Measurements from ENCODE around the gene INPP5K.
"Not testable (repeated sequence)": the region's sequence is repeated elsewhere in the genome, so short reads cannot be mapped to it uniquely, and the experiment has no call there.

Gene INPP5K

GRCh38 chr17:1516388-1517161 is at the start of gene INPP5K:
Gene INPP5K, minus strand, starts transcription at chr17:1516612. Its CDS starts 113 bp downstream, at chr17:1516499.
- DNase-seq (ENCODE audit: low spot score): peak; percentile 100

DNA sequence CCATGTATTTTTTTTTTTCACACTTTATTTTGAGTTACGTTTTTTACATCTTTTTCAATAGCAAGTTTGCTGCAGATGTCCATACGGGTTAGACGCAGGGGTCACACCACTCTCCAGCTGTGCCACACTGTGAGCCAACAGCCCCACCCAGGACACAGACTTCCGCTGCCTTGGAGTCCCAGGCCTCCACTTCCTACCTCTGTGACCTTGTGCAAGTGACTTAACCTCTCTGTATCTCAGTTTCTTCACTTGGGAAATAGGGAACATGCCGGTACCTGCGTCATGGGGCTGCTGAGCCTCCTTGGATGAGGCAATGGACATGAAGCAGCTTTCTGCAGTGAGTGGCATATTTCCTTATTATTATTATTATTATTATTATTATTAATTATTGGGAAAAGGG is 49.5 kb upstream of the INPP5K start:
- no peak for DNase-seq (ENCODE audit: low spot score)

DNA sequence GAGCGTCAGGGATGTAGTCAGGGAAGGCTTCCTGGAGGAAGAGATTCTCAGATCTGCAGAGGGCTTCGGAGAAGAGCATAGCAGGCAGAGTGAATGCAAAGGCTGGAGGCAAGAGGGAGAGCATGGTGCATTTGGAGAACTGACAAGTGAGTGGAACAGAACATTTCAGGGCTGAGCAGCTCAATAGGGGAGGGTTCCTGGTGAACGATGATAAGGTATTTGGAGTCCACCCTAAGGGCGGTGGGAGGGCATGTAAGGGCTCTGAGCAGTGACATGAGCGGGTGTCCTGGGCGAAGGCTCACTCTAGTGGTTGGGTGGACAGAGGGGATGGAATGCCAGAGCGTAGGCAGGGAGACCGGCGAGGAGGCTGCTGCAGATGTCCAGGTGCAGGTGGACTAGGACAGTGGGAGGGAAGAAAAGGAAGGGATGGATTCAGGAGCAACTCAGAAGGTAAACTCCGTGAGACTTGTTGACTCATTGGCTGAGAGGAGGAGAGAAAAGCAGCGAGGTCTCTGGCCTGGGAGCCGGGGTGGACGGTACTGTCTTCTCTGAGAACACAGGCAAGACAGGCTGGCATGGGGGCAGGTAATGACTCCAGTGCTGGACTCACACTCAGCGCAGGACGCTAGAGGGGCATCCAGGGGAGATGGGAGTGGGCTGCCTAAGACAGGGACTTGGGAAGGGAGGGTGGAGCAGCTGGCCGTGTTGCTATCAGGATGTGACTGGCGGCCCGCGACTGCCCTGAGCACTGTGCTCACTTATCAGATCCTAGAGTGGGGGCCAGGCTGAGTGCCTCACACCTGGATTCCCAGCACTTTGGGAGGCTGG is 47.6 kb upstream of the INPP5K start:
- no peak for DNase-seq (ENCODE audit: low spot score)

GRCh38 chr17:1563471-1563785 is 47.0 kb upstream of the INPP5K start:
- DNase-seq (ENCODE audit: low spot score): not testable (repeated sequence)

DNA sequence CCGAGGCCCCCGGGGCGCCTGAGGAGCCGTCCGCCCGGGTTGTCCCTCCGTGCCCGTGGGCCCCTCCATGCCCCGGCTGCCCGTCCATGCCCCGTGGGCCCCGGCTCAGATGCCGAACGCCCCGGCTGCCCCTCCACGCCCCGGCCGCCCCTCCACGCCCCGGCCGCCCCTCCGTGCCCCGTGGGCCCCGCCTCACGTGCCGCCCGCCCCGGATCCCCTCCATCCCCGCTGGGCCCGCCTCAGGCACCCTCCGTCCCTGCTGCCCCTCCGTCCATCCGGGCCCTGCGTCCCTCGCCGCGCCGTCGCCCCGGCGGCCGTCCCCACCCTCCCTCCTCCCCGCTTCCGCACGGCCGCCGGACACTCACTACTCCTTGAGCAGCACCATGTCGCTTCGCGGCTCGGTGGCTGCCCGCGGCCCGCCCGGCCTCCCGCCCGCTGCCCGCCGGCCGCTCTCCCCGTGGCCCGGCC is 45.8 kb upstream of the INPP5K start:
- DNase-seq (ENCODE audit: low spot score): peak; percentile 78

DNA sequence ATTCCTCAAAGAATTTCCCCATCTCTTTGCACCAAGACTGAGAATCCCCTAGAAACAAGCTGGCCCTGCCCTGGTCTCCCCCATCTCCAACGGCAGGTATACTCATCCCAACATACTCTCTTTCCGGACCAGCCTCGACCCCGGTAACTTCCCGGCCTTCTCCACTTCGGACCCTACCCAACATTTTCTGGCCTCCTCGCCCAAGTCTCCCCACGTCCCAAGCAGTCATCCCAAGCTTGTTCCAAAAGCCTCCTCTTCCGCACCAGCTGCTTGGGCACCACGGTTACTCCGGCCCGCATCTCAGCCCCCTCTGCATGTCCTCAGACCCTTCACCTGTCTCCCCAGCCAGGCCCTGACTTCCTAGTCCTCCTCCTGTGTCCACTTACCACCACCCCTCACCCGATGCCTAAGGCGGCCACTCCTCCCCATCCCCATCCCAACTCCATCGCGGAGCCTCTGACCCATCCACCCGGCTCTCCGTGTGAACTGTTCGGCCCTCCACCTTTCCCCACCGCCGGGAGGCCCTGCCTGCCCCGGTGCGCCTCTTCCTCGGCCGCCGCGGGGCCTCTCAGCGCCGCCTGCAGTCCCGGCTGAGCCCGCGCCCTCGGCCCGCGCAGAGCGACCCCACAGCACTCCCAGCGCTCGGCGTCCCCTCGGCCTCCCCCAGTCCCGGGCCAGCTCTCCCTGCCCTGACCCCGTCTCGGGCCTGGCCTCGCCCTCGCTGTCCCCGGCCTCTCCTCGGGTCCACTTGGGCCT is 45.2 kb upstream of the INPP5K start:
- peak; percentile 71 for DNase-seq (ENCODE audit: low spot score)

GRCh38 chr17:1560858-1561355 is 44.5 kb upstream of the INPP5K start:
- DNase-seq (ENCODE audit: low spot score): no peak

DNA sequence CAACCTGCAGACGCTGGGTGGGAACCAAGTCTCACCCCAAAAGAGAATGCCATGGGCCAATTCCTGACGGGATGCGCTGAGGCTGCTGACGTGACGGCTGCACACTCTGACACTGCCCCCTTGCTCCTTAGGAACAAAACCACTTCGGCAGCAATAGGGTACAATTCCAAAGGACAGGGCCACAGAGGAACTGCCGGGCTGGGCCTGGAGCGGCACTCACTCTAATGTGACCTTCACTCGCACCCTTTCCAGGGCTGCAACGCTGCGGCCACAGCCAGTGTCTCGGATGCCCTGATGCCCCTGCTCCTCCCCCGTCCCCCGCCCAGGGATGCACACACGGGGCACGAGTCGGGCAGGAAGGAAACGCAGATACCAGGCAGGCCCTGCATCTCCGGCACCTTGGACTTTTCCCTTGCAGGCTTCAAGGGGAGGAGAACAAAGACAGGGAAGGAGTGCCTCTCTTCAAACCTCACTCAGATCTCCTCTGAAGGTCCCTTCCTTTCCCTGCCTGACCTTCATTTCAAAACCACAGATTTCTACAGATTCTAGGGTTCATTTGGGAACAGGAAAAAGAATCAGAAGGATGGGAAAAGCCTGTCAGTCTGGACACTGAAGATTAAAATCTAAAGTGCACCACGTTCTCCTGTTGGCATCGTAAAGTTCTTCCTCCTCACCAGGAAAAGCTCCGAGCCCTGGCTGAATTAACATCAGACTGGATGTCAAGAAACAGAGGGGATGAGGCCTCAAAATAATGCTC is 43.9 kb upstream of the INPP5K start:
- no peak for DNase-seq (ENCODE audit: low spot score)

DNA sequence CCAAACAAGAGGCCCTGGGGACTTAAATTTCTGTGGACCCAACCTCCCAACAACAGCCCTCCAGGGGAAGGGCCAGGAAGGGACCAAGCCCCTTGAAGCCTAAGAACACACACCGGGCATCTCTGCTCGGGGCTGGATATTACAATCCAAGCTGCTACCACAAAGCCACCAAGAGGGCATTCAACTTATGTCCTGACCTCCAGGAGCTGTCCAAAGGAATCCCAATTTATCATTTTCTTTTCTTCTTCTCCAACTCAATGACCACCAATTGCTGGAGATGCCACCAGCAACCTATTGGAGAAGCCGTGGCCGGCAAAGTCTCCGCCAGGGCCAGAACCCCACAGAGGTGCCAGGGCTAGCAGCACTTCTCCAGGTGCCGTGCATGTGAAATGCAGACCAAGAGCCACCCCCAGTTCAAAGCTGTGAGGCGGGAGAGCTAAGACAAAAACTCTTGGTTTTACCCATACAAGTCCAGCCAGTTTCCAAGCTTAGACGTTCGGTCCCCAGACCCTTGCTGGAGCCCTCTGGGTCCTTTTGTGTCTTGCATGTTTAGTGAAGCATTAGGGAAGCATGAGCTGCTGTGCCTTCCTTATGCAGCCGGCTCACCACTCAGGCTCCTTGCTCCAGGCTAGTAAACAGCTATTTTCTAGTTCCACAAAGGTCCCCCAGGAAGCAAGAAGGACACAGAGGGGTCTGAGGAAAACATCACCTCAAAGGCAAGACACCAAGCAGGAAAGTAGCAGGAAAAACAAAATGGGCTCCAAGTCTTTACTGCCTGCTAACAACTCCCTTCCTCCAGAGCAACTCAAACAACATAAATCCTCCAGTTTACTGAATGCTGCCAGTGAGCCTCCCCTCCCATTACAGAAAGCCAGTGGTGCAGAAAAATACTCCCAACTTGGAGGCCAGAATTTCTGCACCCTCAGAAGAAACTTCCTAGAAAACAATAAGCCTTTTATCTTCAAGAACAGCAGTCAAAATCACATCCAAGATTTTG is 42.9 kb upstream of the INPP5K start:
- DNase-seq (ENCODE audit: low spot score): no peak

GRCh38 chr17:1558401-1558800 is 42.0 kb upstream of the INPP5K start:
- no peak for DNase-seq (ENCODE audit: low spot score)

- DNase-seq (ENCODE audit: low spot score): no peak
Measured at GRCh38 chr17:1557355-1558095, 41.1 kb upstream of the INPP5K start.

DNA sequence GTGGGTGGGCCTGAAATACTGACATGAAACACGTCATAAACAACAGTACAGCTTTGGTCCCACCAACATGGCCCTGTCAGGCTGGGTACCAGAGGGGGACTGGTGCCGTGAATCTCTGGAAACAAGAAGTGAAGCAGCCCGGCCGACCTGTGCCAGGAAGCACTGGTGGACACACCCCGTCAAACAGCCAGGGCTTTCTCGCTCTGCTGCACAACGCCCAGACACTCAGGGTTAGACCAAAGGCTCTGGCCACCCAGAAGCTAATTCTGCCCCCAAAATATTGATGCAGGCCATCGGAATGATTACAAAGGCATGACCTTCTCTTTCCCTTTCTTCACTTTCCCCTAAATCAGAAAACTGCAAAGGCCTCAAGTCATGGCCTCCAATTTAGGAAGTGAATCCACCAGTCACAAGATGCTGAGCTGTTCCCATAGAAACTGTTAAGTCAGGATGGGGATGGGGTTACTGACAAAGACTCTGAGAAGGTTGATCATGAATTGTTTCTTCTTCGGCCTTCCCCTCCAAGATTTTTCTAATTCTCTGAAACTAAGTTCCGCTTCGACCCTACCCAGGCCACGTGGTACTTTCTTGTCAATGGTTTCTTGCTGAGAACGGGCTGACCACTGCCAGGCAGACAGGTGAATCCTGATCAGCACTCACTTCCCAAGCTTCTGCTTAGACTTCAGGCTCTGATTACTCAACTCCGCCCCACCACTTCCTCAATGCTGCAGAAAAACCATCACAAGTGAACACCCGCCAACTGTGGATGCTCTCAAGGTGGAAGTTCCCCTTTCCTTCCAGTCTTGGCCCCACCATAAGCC is 39.4 kb upstream of the INPP5K start:
- DNase-seq (ENCODE audit: low spot score): no peak

DNA sequence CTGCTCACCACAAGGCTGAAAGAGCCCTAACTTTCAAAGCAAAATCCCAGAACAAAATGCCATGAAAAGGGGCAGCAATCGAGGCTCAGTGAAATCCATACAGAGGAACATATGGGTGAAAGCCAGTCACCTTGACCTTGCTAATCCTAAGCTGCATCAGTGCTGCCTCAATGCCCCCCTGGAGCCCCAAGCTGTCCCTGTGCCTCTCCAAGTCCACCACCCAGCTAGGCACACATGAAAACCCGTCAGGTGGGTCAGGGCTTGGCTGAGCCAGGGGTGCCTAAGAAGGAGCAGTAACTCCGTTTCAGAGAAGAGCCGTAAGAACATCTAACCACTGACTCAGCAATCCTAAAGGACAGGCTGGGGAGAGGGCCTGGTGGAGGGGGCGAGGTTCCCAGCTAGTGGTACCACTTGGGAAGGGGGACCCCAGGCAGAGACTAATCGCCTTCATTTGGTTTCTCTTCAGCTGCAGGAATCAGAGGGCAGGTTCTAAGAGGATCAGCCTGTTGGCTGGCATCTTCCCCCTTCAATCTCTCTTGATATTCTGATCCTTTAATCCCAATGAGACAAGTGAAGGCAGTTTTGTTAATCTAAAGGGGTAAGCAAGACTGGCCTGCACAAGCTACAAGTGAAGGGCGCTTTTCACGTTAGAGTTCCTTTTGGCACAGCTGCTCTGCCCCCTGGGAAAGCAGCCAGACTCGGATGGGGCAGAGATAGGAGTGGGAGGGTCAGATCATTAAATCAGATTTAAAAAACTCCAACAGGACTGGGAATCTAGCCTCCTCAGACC is 38.5 kb upstream of the INPP5K start:
- DNase-seq (ENCODE audit: low spot score): no peak

- no peak for DNase-seq (ENCODE audit: low spot score)
Measured at GRCh38 chr17:1553354-1554266, 37.2 kb upstream of the INPP5K start.

GRCh38 chr17:1552932-1553331 is 36.5 kb upstream of the INPP5K start:
- DNase-seq (ENCODE audit: low spot score): no peak

GRCh38 chr17:1551741-1552140 is 35.3 kb upstream of the INPP5K start:
- DNase-seq (ENCODE audit: low spot score): no peak

DNA sequence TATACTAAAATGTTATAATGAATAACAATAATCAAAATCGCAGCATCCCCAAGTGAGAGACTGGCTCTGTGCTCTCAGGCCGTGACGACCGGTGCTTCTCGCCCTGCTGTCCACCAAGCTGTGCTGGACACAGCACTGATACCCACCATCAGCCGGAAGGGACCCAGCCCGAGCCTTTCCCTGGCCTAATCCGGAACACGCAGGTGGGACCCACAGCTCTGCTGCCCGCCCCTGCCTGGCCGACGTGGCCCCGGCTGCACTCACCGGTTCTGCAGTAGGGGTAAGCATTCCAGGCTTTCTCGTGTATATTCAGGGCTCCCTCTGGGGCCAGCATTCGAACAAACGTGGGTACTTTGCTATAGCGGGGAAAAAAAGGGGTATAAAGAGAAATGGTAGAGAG is 31.6 kb upstream of the INPP5K start:
- DNase-seq (ENCODE audit: low spot score): no peak

All from GM03348 (cell line).